B cell (primary cell): Measurements from ENCODE around the gene ACVR1. TPM values are rescaled to one million over a fixed set of nuclear protein-coding genes. Genes with fewer than 3 reads are reported as not detected.

Experiments
- ATAC-seq: fragments of 200-7000 bp; cut with Tn5 transposase; one replicate; pipeline ENCODE4 v1.10.0; 2021; ENCODE audit warnings: low read depth, mild to moderate bottlenecking, moderate number of reproducible peaks, moderate library complexity
- CTCF ChIA-PET: fragments of 350-600 bp; sonication (Branson Sonifier 250); formaldehyde crosslinking; loops from one replicate; lab custom pipeline; 2021; ENCODE audit warnings: antibody characterized with exemption, inconsistent platforms; lab: Charles Lee
- POLR2A ChIA-PET: fragments of 350-600 bp; sonication (Branson Sonifier 250); formaldehyde crosslinking; loops from one replicate; lab custom pipeline; 2021; ENCODE audit warnings: antibody characterized with exemption; lab: Charles Lee
- DNase-seq: peaks from one replicate; pipeline ENCODE4 v3.0.0; 2013
- H2AFZ ChIP-seq: 2 replicates; pipeline ENCODE4 v1.6.1; 2012; ENCODE audit warnings: mild to moderate bottlenecking, low read depth, low read length; ENCODE audit not compliant: insufficient read depth, poor library complexity, severe bottlenecking
- H3K27ac ChIP-seq, 2 donors: 1 replicate in 1 of 2; 2 replicates in 1 of 2; pipeline ENCODE4 v1.5.1; 2012 to 2013; ENCODE audit warnings: low read length in 2 of 2, mild to moderate bottlenecking in 2 of 2, moderate library complexity in 1 of 2
- H3K27me3 ChIP-seq, 4 experiments: fragments of 200-600 bp in 1 of 4; sonication (generic) in 1 of 4; replicated peaks in 1 of 4; 1 replicate in 2 of 4; 2 replicates in 2 of 4; pipeline versions ENCODE4 v1.6.1 to v1.7.0; 2013 to 2016; ENCODE audit warnings: low read length in 3 of 4, mild to moderate bottlenecking in 2 of 4, mixed read lengths in 1 of 4, moderate library complexity in 1 of 4; ENCODE audit not compliant: insufficient read depth in 4 of 4, control insufficient read depth in 3 of 4; ENCODE audit errors: control extremely low read depth in 1 of 4
- H3K36me3 ChIP-seq, 2 experiments: replicated peaks in 1 of 2; 1 replicate in 1 of 2; 2 replicates in 1 of 2; pipeline versions ENCODE4 v1.6.1 to v1.7.1; 2013; ENCODE audit warnings: low read length in 1 of 2; ENCODE audit not compliant: insufficient read depth in 2 of 2, control insufficient read depth in 1 of 2; ENCODE audit errors: control extremely low read depth in 1 of 2, extremely low read depth in 1 of 2
- H3K4me1 ChIP-seq, 2 donors: fragments of 200-600 bp in 1 of 2; sonication (generic) in 1 of 2; 1 replicate in 1 of 2; 2 replicates in 1 of 2; pipeline versions ENCODE4 v1.5.1 to v1.6.1; 2013 to 2017; ENCODE audit warnings: low read length in 2 of 2; ENCODE audit not compliant: control insufficient read depth in 2 of 2, insufficient read depth in 2 of 2
- H3K4me2 ChIP-seq: replicated peaks from 2 replicates; pipeline ENCODE3; 2012; ENCODE audit warnings: mild to moderate bottlenecking, low read depth, low read length; ENCODE audit not compliant: poor library complexity, severe bottlenecking
- H3K4me3 ChIP-seq, 5 experiments: fragments of 200-600 bp in 1 of 5; sonication (generic) in 1 of 5; 1 replicate in 3 of 5; 2 replicates in 2 of 5; pipeline versions ENCODE4 v1.5.1 to v1.7.0; 2011 to 2016; ENCODE audit warnings: low read length in 4 of 5, mild to moderate bottlenecking in 4 of 5, low read depth in 2 of 5, control low read depth in 1 of 5, moderate library complexity in 1 of 5; ENCODE audit not compliant: insufficient read depth in 1 of 5; ENCODE audit errors: control extremely low read depth in 1 of 5, extremely low read depth in 1 of 5
- H3K79me2 ChIP-seq: fragments of 200-600 bp; sonication (generic); one replicate; pipeline ENCODE4 v1.6.0; 2016; ENCODE audit warnings: low read length; ENCODE audit not compliant: control insufficient read depth, insufficient read depth
- H3K9ac ChIP-seq: fragments of 200-600 bp; sonication (generic); 2 replicates; pipeline ENCODE4 v1.6.1; 2017; ENCODE audit warnings: mild to moderate bottlenecking, low read length, moderate library complexity
- H3K9me3 ChIP-seq, 3 donors: one replicate each; pipeline versions ENCODE4 v1.6.1 to v1.7.1; 2013; ENCODE audit warnings: low read length in 2 of 3; ENCODE audit not compliant: control insufficient read depth in 2 of 3, insufficient read depth in 1 of 3; ENCODE audit errors: control extremely low read depth in 1 of 3
- H4K20me1 ChIP-seq: 2 replicates; pipeline ENCODE4 v1.6.0; 2012; ENCODE audit warnings: mild to moderate bottlenecking, low read length; ENCODE audit not compliant: insufficient read depth, control insufficient read depth, poor library complexity, severe bottlenecking
- H3K27ac Mint-ChIP-seq: one replicate; pipeline ENCODE4 v1.8.0; 2021; ENCODE audit warnings: mixed read lengths
- H3K27me3 Mint-ChIP-seq: one replicate; pipeline ENCODE4 v1.8.0; 2021; ENCODE audit warnings: mixed read lengths
- H3K4me1 Mint-ChIP-seq: one replicate; pipeline ENCODE4 v1.8.0; 2021; ENCODE audit warnings: mixed read lengths
- H3K4me3 Mint-ChIP-seq: one replicate; pipeline ENCODE4 v1.8.0; 2021; ENCODE audit warnings: mixed read lengths
- H3K9me3 Mint-ChIP-seq: one replicate; pipeline ENCODE4 v1.8.0; 2022; ENCODE audit warnings: mixed read lengths; ENCODE audit not compliant: insufficient read depth
- EZH2 ChIP-seq: IDR thresholded peaks from 2 replicates; pipeline ENCODE4 v1.6.1; 2012; ENCODE audit warnings: borderline replicate concordance, low read depth, mild to moderate bottlenecking, moderate library complexity, low read length; ENCODE audit not compliant: insufficient read depth, poor library complexity, severe bottlenecking
- WGBS: methylation state at CpG from one replicate; pipeline ENCODE4 v1.1.5; 2013; ENCODE audit warnings: missing lambda C conversion rate; ENCODE audit not compliant: insufficient coverage; 5-methylcytosine and 5-hydroxymethylcytosine counted together
- intact Hi-C: fragments of 100-400 bp; cut with micrococcal nuclease; formaldehyde crosslinking; loops from one replicate; pipeline ENCODE4 v1.10.0; 2022
- polyA plus RNA-seq: library from polyadenylated mRNA; depleted of rRNA; stranded (reverse); fragments of >200 nt; gene quantifications from 2 replicates; pipeline ENCODE4 v1.2.3, GENCODE V29; 2012
- total RNA-seq, 2 donors: library from RNA; stranded (reverse); fragments of 120-200 nt in 1 of 2; gene quantifications; 1 replicate in 1 of 2; 2 replicates in 1 of 2; pipeline versions ENCODE4 v1.2.3 to v1.2.4, GENCODE V29; 2013 to 2022
- TF ChIP-seq, protein P1 (sequence below): fragments of 200-600 bp; IDR thresholded peaks from one replicate; pipeline ENCODE4 v1.8.0; 2022; ENCODE audit warnings: antibody characterized with exemption, mild to moderate bottlenecking

The ACVR1 gene
- total and polyA plus RNA-seq, 2 donors (not counting 1 experiment from before 2014, with no cell fraction given): 3.7 to 11.7 TPM

- POLR2A ChIA-PET: no interaction called here
- Histone ChIP-seq H4K20me1 (no peaks in the 10 kb centered on the region), H2AFZ (no peak overlapping the region), H3K9ac (no peak overlapping the region), H3K79me2 (no peaks in the 10 kb centered on the region), H3K4me2 (no peak overlapping the region), H3K27ac (no peak overlapping the region), H3K4me3 (no peak overlapping the region), H3K4me1 (no peaks in the 10 kb centered on the region), H3K27me3 (no peaks in the 10 kb centered on the region), H3K9me3 (no peaks in the 10 kb centered on the region), H3K36me3 (no peaks in the 10 kb centered on the region)
- no peak for DNase-seq
- no peak for ATAC-seq
- TF ChIP-seq, protein P1, sequence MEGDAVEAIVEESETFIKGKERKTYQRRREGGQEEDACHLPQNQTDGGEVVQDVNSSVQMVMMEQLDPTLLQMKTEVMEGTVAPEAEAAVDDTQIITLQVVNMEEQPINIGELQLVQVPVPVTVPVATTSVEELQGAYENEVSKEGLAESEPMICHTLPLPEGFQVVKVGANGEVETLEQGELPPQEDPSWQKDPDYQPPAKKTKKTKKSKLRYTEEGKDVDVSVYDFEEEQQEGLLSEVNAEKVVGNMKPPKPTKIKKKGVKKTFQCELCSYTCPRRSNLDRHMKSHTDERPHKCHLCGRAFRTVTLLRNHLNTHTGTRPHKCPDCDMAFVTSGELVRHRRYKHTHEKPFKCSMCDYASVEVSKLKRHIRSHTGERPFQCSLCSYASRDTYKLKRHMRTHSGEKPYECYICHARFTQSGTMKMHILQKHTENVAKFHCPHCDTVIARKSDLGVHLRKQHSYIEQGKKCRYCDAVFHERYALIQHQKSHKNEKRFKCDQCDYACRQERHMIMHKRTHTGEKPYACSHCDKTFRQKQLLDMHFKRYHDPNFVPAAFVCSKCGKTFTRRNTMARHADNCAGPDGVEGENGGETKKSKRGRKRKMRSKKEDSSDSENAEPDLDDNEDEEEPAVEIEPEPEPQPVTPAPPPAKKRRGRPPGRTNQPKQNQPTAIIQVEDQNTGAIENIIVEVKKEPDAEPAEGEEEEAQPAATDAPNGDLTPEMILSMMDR: no peak
- TF ChIP-seq EZH2: no peak
- WGBS: 88% methylated on average over 1 of the region's 6 CpGs
- CTCF ChIA-PET: interaction anchor here (0.7 kb wide), 1 partner anchor 514 kb away, joined by 3 read pairs; no protein-coding TSS in a partner anchor
- H3K9me3 Mint-ChIP-seq: no peaks in the 10 kb centered on the region
- H3K27ac Mint-ChIP-seq: no peak overlapping the region
- H3K4me3 Mint-ChIP-seq: no peak overlapping the region
- H3K27me3 Mint-ChIP-seq: no peaks in the 10 kb centered on the region
- intact Hi-C loops: no loop called here
- no peaks in the 10 kb centered on the region for H3K4me1 Mint-ChIP-seq
These were observed 90.1 kb downstream of the ACVR1 start for GRCh38 chr2:157785866-157786662.

GRCh38 chr2:157785200-157785599, 90.9 kb downstream of the ACVR1 start:
- H3K4me3 Mint-ChIP-seq: no peak overlapping the region
- no peaks in the 10 kb centered on the region for H3K79me2 ChIP-seq
- intact Hi-C loops: no loop called here
- TF ChIP-seq, protein P1: no peak
- TF ChIP-seq EZH2: no peak
- ATAC-seq: no peak
- H3K27ac Mint-ChIP-seq: no peak overlapping the region
- no peak overlapping the region for H3K9ac ChIP-seq
- H3K27me3 Mint-ChIP-seq: no peaks in the 10 kb centered on the region
- H3K27me3 ChIP-seq: no peaks in the 10 kb centered on the region
- H3K9me3 Mint-ChIP-seq: no peaks in the 10 kb centered on the region
- H2AFZ ChIP-seq: no peak overlapping the region
- no peak overlapping the region for H3K4me2 ChIP-seq
- H4K20me1 ChIP-seq: no peaks in the 10 kb centered on the region
- no peaks in the 10 kb centered on the region for H3K4me1 Mint-ChIP-seq
- no peak overlapping the region for H3K27ac ChIP-seq
- no peaks in the 10 kb centered on the region for H3K36me3 ChIP-seq
- no peak for DNase-seq
- no peaks in the 10 kb centered on the region for H3K4me1 ChIP-seq
- CTCF ChIA-PET: interaction anchor here (0.6 kb wide), 1 partner anchor 33 kb away, joined by 3 read pairs; no protein-coding TSS in a partner anchor
- no peaks in the 10 kb centered on the region for H3K9me3 ChIP-seq
- no peak overlapping the region for H3K4me3 ChIP-seq
- POLR2A ChIA-PET: no interaction called here
- WGBS: 76% methylated on average over 3 of the region's 3 CpGs
